ENCODE results near the gene KRTDAP.
"Not testable (repeated sequence)": the region's sequence is repeated elsewhere in the genome, so short reads cannot be mapped to it uniquely, and the experiment has no call there.

The KRTDAP gene

GRCh38 chr19:35484252-35485036 is 5.8 kb downstream of the KRTDAP start:
- DNase-seq (ENCODE audit: low spot score), result no peak

- DNase-seq (ENCODE audit: low spot score), result no peak
These were observed 7.2 kb downstream of the KRTDAP start for GRCh38 chr19:35483089-35483488.

GRCh38 chr19:35478794-35479677 is 11.2 kb downstream of the KRTDAP start:
- DNase-seq (ENCODE audit: low spot score), result no peak

GRCh38 chr19:35476149-35476548 is 14.1 kb downstream of the KRTDAP start:
- no peak for DNase-seq (ENCODE audit: low spot score)

GRCh38 chr19:35474594-35474993 is 15.7 kb downstream of the KRTDAP start:
- DNase-seq (ENCODE audit: low spot score), result not testable (repeated sequence)

- DNase-seq (ENCODE audit: low spot score), result no peak
These were observed 16.2 kb downstream of the KRTDAP start for GRCh38 chr19:35474104-35474503.

- no peak for DNase-seq (ENCODE audit: low spot score)
These were observed 18.3 kb downstream of the KRTDAP start for GRCh38 chr19:35471946-35472345.

- not testable (repeated sequence) for DNase-seq (ENCODE audit: low spot score)
These were observed 19.2 kb downstream of the KRTDAP start for GRCh38 chr19:35471075-35471474.

GRCh38 chr19:35470128-35470527 is 20.1 kb downstream of the KRTDAP start:
- no peak for DNase-seq (ENCODE audit: low spot score)

- DNase-seq (ENCODE audit: low spot score), result peak; percentile 74
These were observed 21.6 kb downstream of the KRTDAP start for GRCh38 chr19:35468637-35469036.

GRCh38 chr19:35466259-35466658 is 24.0 kb downstream of the KRTDAP start:
- no peak for DNase-seq (ENCODE audit: low spot score)

GRCh38 chr19:35462956-35463355 is 27.3 kb downstream of the KRTDAP start:
- not testable (repeated sequence) for DNase-seq (ENCODE audit: low spot score)

GRCh38 chr19:35462476-35462953 is 27.7 kb downstream of the KRTDAP start:
- no peak for DNase-seq (ENCODE audit: low spot score)

GRCh38 chr19:35461788-35462187 is 28.5 kb downstream of the KRTDAP start:
- not testable (repeated sequence) for DNase-seq (ENCODE audit: low spot score)

GRCh38 chr19:35461060-35461459 is 29.2 kb downstream of the KRTDAP start:
- no peak for DNase-seq (ENCODE audit: low spot score)

- DNase-seq (ENCODE audit: low spot score), result no peak
These were observed 29.7 kb downstream of the KRTDAP start for GRCh38 chr19:35460608-35461007.

GRCh38 chr19:35459414-35460082 is 30.7 kb downstream of the KRTDAP start:
- DNase-seq (ENCODE audit: low spot score), result no peak

- no peak for DNase-seq (ENCODE audit: low spot score)
These were observed 31.4 kb downstream of the KRTDAP start for GRCh38 chr19:35458731-35459391.

GRCh38 chr19:35458192-35458591 is 32.1 kb downstream of the KRTDAP start:
- DNase-seq (ENCODE audit: low spot score), result no peak

GRCh38 chr19:35457173-35457572 is 33.1 kb downstream of the KRTDAP start:
- DNase-seq (ENCODE audit: low spot score), result no peak

- DNase-seq (ENCODE audit: low spot score), result no peak
These were observed 34.6 kb downstream of the KRTDAP start for GRCh38 chr19:35455616-35456201.
